Measurements from ENCODE around the gene PDLIM7.
"Not testable (repeated sequence)": the region's sequence is repeated elsewhere in the genome, so short reads cannot be mapped to it uniquely, and the experiment has no call there.

PDLIM7 gene

GRCh38 chr5:177490311-177490991 is 7.0 kb downstream of the PDLIM7 start:
- no peak for DNase-seq

GRCh38 chr5:177489119-177489716 is 8.2 kb downstream of the PDLIM7 start:
- no peak for DNase-seq

DNA sequence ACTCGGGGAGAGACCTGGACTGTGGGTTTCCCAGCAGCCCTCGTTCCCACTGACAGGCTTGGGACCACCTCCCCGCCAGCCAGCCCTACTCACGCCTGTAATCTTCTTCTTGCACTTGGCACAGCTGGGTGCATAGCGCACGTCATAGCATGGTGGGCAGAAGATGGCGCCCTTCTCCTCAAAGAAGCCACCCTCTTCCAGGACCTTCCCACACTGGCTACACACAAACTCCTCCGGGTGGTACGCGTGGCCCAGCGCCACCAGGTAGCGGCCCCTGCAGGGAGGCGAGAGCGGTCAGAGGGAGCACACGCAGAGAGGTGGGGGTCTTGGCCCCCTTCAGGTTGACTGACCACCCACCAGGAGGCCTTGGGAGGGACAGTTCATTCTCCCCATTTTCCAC is 9.4 kb downstream of the PDLIM7 start:
- DNase-seq, result no peak

- no peak for DNase-seq
Measured at GRCh38 chr5:177487144-177487543, 10.3 kb downstream of the PDLIM7 start.

- no peak for DNase-seq
Measured at GRCh38 chr5:177486256-177486655, 11.1 kb downstream of the PDLIM7 start.

DNA sequence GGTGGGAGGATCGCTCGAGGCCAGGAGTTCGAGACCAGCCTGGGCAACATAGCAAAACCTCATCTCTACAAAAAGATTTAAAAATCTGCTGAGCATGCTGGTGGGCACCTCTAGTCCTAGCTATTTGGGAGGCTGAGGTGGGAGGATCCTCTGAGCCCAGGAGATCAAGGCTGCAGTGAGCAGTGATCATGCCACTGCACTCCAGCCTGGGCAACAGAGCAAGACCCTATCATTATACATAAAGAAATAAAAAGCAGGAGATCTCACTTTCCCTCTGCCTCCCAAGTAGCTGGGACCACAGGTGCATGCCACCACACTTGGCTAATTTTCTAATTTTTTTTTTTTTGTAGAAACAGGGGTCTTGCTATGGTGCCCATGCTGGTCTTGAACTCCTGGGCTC is 11.7 kb downstream of the PDLIM7 start:
- DNase-seq, result not testable (repeated sequence)

DNA sequence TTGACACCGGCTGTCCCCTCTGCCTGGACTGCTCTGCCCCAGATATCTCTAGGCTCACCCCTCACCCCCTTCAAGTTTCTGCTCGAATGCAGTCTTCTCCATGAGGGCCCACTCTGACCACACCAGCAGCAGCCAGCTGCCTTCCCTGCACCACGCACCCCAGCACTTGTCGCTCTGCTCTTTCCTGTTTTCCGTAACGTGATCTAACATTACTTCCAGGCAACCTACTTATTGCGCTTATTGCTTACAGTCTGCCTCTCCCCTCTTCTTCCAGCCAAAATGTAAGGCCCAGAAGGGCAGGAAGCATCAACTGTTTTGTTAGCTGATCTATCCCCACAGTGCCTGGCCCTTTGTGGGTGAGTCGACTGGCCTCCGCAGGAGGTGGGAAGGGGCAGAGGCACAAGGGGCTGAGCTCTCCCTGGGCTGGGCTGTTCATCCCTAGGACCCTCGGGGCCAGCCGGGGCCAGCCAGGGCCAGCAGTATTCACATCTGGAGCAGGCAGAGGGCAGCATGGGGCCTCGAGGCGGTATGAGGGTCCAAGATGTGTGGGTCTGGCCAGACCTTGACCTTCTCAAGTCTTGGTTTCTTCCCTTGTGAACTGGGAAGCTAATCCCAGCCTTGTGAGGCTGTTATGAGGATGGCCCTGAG is 12.4 kb downstream of the PDLIM7 start:
- DNase-seq, result no peak

- no peak for DNase-seq
Measured at GRCh38 chr5:177483994-177484901, 13.2 kb downstream of the PDLIM7 start.

DNA sequence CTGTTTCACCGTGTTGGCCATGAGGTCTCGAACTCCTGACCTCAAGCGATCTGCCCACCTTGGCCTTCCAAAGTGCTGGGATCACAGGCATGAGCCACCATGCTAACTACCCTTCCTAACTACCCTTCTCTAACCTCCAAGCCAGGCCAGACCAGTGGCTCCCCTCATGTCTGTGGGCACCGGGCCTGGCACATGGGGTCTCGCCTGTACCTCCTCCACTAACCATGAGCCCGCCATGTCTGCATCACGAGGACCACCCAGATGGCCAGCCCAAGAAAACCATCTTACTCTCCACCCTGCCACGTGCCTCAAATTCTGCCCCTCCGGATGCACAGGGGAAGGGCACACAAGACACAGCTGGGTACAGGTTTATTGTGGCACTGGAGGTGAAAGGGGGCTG is 14.4 kb downstream of the PDLIM7 start:
- DNase-seq, result no peak

DNA sequence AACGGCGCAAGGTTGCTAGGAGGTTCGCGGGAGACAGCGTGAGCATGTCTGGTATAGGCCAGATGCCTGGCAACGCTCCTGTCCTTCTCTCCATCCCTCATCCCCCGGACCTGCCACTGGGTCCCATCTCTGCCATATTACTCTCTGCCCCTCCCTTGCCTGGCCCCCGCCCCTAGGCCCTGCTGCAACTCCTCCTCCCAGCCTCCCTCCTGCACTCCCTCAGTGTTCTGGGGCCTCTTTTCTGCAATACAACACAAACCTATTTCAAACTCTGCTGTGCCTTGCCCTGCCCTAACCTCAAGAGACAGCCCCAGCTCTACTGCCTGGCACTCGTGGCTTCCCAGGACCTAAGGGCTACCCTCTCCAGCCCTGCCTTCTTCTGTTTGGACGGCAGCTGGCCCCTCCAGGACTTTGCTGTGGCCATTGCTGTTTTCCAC is 15.0 kb downstream of the PDLIM7 start:
- DNase-seq, result no peak

DNA sequence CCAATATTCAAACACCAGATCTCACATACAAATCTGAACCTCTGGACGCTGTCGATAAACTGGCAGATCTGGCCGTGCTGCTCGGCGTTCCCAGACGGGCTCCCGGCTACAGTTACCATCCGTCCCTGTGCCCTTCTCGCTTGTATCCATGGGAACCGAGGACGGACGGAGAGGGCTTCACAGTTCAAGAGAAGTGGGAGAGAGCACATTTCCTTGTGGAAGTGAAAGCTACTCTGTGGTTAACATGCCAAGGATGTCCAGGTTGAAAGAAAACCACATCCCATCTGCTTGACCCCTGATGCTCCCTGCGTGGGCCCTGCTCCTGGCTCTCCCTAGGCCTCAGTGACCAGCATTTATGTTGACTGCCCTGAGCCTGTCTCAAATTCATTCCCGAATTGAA is 17.6 kb downstream of the PDLIM7 start:
- DNase-seq, result no peak

DNA sequence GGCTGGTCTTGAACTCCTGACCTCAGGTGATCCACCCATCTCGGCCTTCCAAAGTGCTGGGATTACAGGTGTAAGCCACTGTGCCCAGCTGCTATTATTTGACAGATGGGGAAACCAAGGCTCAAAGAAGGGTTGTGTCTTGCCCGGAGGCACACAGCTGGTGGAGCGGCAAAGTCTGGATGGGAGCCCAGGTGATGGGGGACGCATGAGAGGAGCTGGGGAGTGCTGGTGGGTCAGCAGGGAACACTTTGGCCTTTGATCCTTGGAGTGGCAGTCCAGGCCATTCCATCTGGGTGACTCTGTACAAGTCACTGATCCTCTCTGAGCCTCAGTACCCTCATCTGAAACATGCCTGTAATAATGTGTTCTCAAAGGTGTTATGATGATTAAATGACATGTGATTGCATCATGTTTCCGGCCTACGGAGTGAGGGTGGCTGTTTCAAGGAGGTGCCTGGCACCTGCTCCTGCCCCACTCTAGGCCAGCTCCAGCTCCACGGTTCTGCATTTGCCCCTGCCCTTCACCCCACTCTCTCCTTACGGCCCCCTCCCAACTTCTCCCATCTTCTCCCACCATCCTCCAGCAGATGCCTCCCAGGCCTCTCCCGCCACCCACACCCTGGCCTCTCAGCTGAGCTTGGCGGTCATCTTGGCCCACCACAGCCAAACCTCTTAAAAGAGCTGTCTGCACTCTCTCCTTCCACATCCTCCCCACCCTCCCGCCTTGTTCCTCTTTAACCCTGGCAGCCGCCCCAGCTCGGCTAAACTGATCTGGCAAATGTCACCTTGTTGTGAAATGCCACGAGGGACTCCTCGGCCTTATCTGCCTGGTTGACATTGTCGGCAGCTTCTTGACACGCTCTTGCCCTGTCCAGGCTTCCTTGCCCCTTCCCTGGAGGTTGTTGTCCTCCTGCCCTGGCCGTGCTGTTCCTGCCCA is 18.4 kb downstream of the PDLIM7 start:
- DNase-seq, result no peak

GRCh38 chr5:177477701-177478477 is 19.5 kb downstream of the PDLIM7 start:
- DNase-seq, result no peak

DNA sequence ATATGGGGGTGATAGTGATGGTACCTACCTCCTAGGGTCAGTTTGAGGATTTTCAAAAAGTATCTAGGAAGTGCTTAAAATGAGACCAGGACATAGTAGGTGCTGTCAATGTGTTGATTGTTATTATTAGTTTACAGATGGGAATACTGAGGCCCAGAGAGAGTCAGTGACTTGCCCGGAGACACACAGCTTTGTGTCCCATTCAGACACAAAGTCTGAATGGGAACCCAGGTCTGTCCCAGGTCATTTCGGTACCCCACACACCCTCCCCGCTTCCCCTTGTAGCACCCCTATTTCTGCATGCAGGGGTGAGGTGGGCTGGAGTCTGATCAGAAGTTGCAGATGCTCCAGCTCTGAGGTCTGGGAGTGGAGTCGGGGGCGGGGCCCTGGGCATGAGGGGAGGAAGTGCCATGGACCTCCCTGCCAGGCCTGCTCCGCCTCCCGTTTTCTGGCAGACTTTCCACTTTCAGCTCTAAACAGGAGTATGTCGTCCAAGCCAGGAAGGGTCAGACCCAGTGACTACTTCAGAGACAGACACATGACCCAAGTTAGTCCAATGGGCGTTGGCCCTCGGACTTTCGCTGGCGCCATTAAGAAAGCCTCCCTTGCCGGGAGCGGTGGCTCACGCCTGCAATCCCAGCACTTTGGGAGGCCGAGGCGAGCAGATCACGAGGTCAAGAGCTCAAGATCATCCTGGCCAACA is 20.7 kb downstream of the PDLIM7 start:
- no peak for DNase-seq

DNA sequence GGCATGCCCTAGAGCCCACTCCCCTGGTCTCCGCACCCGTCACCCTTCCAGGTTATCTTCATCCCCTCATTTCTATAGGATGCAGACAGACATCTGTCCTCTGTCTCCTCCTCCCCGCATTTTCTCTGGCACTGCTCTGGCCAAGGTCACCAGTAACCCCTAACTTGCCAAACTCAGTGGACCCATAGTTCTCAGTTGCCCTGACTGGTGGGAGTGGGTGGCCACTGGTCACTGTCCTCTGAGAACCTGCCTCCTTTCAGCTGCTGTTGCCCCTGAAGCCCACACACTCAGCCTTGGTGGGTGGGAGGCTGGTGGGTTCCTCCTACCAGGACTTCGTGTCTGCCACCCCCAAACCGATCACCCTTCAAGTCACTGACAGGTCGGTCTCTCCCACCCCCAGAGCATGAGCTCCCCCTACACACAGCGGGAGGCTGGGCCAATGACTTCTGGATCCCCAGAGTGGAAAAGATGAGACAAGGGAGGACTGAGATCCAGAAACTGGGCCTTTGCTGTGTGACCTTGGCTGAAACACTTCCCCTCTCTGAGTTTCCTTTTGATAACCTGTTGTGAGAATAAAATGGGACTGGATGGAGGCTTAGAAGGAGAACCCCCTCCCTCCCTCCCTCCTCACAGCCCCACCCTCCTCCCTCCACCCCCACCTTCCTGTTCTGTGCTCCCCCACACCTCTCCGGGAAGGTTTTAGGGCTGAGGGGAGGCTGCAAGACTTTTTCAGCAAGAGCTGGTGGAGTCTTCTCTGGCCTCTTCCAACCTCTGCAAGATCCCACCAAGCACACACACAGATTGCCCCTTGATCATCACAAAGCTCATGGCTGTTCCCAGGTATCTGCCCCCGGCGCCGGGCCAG is 21.6 kb downstream of the PDLIM7 start:
- no peak for DNase-seq

DNA sequence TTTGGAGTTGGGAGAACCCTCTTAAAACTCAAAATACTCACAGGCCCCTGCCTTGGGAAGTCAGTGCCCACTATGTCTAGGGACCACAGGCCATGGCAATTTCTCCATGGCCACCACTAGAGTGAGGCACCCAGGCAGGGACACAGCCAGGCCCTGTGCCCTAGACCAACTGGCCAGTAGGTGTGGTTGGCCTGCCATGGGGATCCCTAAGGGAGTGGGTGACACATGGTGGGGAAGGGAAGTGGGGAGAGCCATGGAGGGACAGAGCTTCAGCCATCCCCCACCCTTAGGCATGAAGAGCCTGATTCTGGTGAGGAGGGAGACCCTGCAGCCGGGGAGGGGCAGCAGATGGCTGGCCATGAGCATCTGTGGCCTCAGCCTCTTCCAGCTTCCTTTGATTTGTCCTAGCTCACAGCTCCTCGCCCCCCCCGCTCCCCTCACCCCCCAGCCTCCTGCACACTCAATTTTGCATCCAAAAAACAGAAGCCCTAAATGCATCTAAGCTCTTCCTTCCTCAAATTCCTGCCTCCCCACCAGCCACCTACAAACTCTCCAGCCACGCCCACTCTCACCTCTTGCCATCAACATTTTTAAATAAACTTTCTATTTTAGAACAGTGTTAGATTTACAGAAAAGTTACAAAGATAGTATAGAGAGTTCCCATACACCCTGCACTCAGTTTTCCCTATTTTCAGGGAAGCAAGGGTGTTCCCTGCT is 22.4 kb downstream of the PDLIM7 start:
- DNase-seq, result no peak

DNA sequence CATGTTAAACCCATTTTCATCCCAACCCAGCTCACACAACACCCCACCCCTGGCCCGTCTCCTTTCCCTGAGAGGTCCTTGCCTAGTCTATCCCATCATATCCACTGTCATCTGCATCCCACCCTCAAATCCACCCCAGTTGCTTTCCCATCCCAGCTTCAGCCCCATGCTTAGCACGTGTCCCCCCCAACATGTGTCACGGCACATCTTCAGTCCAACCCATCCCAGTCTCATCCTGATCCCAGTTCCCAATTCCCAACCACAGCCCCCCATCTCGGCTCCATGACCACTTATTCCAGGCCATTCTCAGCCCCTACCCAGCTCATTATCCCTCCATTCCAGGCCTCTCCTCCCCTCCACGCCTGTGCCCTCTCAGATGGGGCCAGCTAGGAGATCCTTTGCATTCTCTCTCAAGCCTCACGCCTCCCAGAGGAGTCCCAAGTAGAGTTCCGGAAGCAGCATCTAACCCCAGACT is 23.4 kb downstream of the PDLIM7 start:
- no peak for DNase-seq

GRCh38 chr5:177473443-177474001 is 23.9 kb downstream of the PDLIM7 start, which contains the start of gene DBN1:
Gene DBN1, minus strand, starts transcription at chr5:177473634. Its CDS starts 113 bp downstream, at chr5:177473521.
- DNase-seq, result no peak
